Subcutaneous abdominal adipose tissue (tissue), 5 donors: ENCODE results near the gene OXCT1.
"Not testable (repeated sequence)": the region's sequence is repeated elsewhere in the genome, so short reads cannot be mapped to it uniquely, and the experiment has no call there.

Source experiments
- H3K27ac ChIP-seq: one replicate; pipeline ENCODE4 v1.7.0; 2013; ENCODE audit warnings: low read depth, mild to moderate bottlenecking, inconsistent platforms, low read length, moderate library complexity
- H3K27me3 ChIP-seq, 5 donors: one replicate each; pipeline ENCODE4 v1.7.0; 2013; ENCODE audit warnings: low read length in 5 of 5, inconsistent platforms in 1 of 5; ENCODE audit not compliant: control insufficient read depth in 5 of 5, insufficient read depth in 4 of 5
- H3K36me3 ChIP-seq, 5 donors: one replicate each; pipeline ENCODE4 v1.7.0; 2013; ENCODE audit warnings: low read length in 5 of 5; ENCODE audit not compliant: control insufficient read depth in 5 of 5, insufficient read depth in 5 of 5
- H3K4me1 ChIP-seq, 5 donors: one replicate each; pipeline ENCODE4 v1.7.0; 2013; ENCODE audit warnings: low read length in 5 of 5, mild to moderate bottlenecking in 3 of 5, moderate library complexity in 1 of 5; ENCODE audit not compliant: control insufficient read depth in 5 of 5, insufficient read depth in 5 of 5
- H3K4me3 ChIP-seq, 5 donors: one replicate each; pipeline ENCODE4 v1.7.0; 2013; ENCODE audit warnings: low read length in 5 of 5, low read depth in 1 of 5
- H3K9ac ChIP-seq, 5 donors: one replicate each; pipeline ENCODE4 v1.7.0; 2013; ENCODE audit warnings: low read length in 5 of 5, mild to moderate bottlenecking in 4 of 5, moderate library complexity in 3 of 5
- H3K9me3 ChIP-seq, 5 donors: one replicate each; pipeline ENCODE4 v1.7.0; 2013; ENCODE audit warnings: low read length in 5 of 5; ENCODE audit not compliant: control insufficient read depth in 5 of 5
- donor health status: healthy.
- donor health status: healthy.
- donor health status: healthy.
- donor health status: healthy.
- donor health status: healthy.

OXCT1 gene

DNA sequence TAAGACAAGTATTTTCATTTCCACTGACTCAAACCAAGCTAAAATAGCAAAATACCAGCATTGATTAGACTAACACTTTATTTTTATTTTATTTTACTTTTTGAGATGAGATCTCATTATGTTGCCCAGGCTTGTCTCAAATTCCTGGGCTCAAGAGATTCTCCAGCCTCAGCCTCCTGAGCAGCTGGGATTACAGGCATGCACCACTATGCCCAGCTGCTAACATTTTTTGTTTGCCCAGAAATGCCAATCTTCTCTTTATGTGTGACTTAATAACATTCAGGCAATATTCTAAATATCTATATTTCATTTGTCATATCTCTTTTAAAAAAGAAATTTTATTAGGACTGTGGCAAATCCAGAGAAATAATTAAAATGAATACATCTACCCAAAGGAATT lies 55.0 kb downstream of the OXCT1 start:
- Histone ChIP-seq H3K4me1 (no peaks in the 10 kb centered on the region), H3K36me3 (no peaks in the 10 kb centered on the region), H3K9me3 (no peaks in the 10 kb centered on the region)

DNA sequence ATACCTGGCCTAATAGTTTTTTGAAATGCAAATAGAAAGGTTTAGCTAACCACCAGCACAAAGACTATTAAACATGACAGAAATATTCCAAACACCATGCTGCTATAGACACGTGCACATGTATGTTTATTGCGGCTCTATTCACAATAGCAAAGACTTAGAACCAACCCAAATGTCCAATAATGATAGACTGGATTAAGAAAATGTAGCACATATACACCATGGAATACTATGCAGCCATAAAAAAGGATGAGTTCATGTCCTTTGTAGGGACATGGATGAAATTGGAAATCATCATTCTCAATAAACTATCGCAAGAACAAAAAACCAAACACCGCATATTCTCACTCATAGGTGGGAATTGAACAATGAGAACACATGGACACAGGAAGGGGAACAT lies 55.9 kb downstream of the OXCT1 start:
- not testable (repeated sequence) for H3K4me1 ChIP-seq, H3K9ac ChIP-seq, H3K27ac ChIP-seq, H3K4me3 ChIP-seq, H3K9me3 ChIP-seq, H3K36me3 ChIP-seq, H3K27me3 ChIP-seq

More for the DNA sequence above, 55.0 kb downstream of the OXCT1 start:
- Histone ChIP-seq H3K27me3 (no peaks in the 10 kb centered on the region), H3K9ac (no peak overlapping the region), H3K27ac (no peak overlapping the region), H3K4me3 (no peak overlapping the region)

DNA sequence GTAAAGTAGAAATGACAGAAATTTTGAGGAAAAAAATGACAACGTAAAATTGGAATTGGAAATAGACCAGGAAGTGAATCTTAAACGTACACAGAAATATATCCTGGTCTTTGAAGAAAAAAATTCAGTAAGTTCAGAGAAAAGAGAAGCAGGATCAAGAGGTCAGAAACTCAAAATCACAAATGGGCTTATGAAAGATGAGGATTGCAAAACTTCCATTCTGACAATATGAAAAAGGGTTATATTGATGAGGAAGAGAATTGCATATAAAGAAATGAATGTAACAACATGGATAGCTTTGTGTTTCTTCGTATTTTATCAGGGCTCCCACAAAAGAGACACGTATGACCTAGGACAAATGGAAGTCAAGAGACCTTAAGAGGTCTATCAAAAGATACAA lies 58.1 kb downstream of the OXCT1 start:
- no peak overlapping the region for H3K27ac ChIP-seq
- no peaks in the 10 kb centered on the region for H3K27me3 ChIP-seq
- no peaks in the 10 kb centered on the region for H3K9me3 ChIP-seq
- peaks cover 0 to under 1% (median 0%) of the 10 kb centered on the region in 5 donors for H3K36me3 ChIP-seq
- no peak overlapping the region for H3K4me3 ChIP-seq
- no peaks in the 10 kb centered on the region for H3K4me1 ChIP-seq
- H3K9ac ChIP-seq = no peak overlapping the region

- H3K36me3 ChIP-seq = peaks cover 5 to 16% (median 11%) of the 10 kb centered on the region in 5 donors
Measured at GRCh38 chr5:41809128-41809527, 61.1 kb downstream of the OXCT1 start.

DNA sequence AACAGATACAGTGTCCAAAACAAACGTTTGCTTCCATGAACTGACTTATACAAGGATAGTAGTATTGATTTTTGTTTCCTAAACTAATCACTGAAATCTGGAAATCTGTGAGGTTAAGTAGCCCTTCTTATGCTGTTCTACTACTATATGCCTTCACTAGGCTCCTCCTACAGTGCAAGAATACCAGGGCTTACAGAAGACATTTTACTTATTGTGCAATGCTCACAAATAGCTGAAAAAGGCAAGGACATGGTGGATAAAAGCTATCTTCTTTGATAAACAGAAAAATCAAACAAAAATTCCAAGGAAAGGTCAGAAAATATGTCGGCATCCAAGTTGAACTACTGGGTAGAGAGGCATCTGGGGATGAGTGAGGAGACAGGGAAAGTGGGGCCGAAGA lies 61.9 kb downstream of the OXCT1 start:
- Histone ChIP-seq H3K27me3 (no peaks in the 10 kb centered on the region), H3K9ac (no peak overlapping the region), H3K9me3 (no peaks in the 10 kb centered on the region), H3K4me3 (no peak overlapping the region), H3K27ac (no peak overlapping the region), H3K4me1 (no peaks in the 10 kb centered on the region), H3K36me3 (peaks cover 9 to 16% (median 13%) of the 10 kb centered on the region in 5 donors)

More at GRCh38 chr5:41809128-41809527, 61.1 kb downstream of the OXCT1 start:
- Histone ChIP-seq H3K27me3 (no peaks in the 10 kb centered on the region), H3K27ac (no peak overlapping the region), H3K4me3 (no peak overlapping the region), H3K9me3 (no peaks in the 10 kb centered on the region), H3K4me1 (no peaks in the 10 kb centered on the region), H3K9ac (peak overlapping the region in 1 of 5 donors; percentile 7)

DNA sequence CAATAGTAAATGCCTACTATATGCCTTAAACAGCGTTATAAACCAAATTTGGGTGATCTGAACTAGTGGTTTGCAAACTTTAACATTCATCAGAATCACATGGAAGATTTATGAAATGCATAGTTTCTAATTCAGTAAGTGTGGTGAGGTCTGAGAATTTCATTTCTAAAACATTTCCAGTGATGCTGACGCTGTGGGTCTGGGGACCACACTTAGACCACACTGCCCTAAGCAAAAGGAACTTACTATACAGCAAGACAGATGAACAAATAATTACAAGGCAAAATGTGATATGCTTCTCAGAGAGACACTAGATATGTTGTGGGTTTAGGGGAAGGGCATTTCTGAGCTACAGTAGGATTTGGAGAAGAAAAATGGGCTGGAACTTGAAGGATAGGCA lies 72.6 kb downstream of the OXCT1 start:
- H3K4me3 ChIP-seq = no peak overlapping the region
- H3K4me1 ChIP-seq = peaks cover 0 to 24% (median 9%) of the 10 kb centered on the region in 5 donors
- no peak overlapping the region for H3K9ac ChIP-seq
- H3K27me3 ChIP-seq = no peaks in the 10 kb centered on the region
- peaks cover 6 to 17% (median 14%) of the 10 kb centered on the region in 5 donors for H3K36me3 ChIP-seq
- no peak overlapping the region for H3K27ac ChIP-seq
- H3K9me3 ChIP-seq = no peaks in the 10 kb centered on the region

GRCh38 chr5:41796061-41796460 lies 74.2 kb downstream of the OXCT1 start:
- H3K4me1 ChIP-seq = peaks cover 0 to 24% (median 9%) of the 10 kb centered on the region in 5 donors
- H3K9me3 ChIP-seq = no peaks in the 10 kb centered on the region
- H3K27me3 ChIP-seq = no peaks in the 10 kb centered on the region
- no peak overlapping the region for H3K27ac ChIP-seq
- no peak overlapping the region for H3K9ac ChIP-seq
- peaks cover 9 to 21% (median 14%) of the 10 kb centered on the region in 5 donors for H3K36me3 ChIP-seq
- no peak overlapping the region for H3K4me3 ChIP-seq

- H3K4me3 ChIP-seq = no peak overlapping the region
- H3K27me3 ChIP-seq = no peaks in the 10 kb centered on the region
- no peaks in the 10 kb centered on the region for H3K9me3 ChIP-seq
- peaks cover 0 to 24% (median 9%) of the 10 kb centered on the region in 5 donors for H3K4me1 ChIP-seq
- no peak overlapping the region for H3K27ac ChIP-seq
- peaks cover 4 to 15% (median 7%) of the 10 kb centered on the region in 5 donors for H3K36me3 ChIP-seq
- H3K9ac ChIP-seq = no peak overlapping the region
Measured at GRCh38 chr5:41795125-41795524, 75.1 kb downstream of the OXCT1 start.

GRCh38 chr5:41794471-41794870 lies 75.8 kb downstream of the OXCT1 start:
- no peak overlapping the region for H3K27ac ChIP-seq

DNA sequence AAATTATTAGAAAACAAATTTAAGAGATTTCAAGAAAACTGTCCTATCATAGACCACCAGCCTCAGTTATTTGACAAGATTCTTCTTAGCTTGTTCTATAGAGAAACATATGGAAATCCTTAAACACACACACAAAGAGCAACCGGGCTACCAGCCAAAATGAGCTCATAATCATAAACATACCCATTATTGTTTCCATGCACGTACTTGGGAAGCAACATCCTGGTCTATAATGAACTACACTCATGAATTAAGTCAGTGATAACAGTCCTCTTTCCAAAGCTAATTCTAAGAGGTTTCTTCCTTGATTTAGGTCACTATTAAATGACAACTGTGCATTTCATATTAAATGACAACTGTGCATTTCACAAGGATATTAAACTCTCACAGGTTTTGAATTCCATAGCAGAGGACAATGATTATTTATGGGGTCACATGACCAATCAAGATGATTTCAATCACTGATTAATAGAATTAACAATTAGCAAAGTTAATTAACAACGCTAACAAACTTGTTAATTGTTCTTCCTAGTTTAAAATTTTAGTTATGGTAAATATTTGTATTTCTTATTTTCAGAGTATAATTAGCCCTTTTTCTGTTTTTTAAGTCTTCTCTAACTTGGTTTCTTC lies 77.0 kb downstream of the OXCT1 start:
- no peak overlapping the region for H3K27ac ChIP-seq
- no peaks in the 10 kb centered on the region for H3K9me3 ChIP-seq
- H3K4me1 ChIP-seq = peaks cover 0 to 23% (median 11%) of the 10 kb centered on the region in 5 donors
- H3K36me3 ChIP-seq = peaks cover 0 to 13% (median 3%) of the 10 kb centered on the region in 5 donors
- H3K27me3 ChIP-seq = no peaks in the 10 kb centered on the region
- H3K4me3 ChIP-seq = no peak overlapping the region
- no peak overlapping the region for H3K9ac ChIP-seq

More at GRCh38 chr5:41794471-41794870, 75.8 kb downstream of the OXCT1 start:
- Histone ChIP-seq H3K4me3 (no peak overlapping the region), H3K4me1 (peaks cover 0 to 24% (median 9%) of the 10 kb centered on the region in 5 donors), H3K36me3 (peaks cover 0 to 13% (median 3%) of the 10 kb centered on the region in 5 donors), H3K9ac (no peak overlapping the region), H3K27me3 (no peaks in the 10 kb centered on the region), H3K9me3 (no peaks in the 10 kb centered on the region)
